HCT116 (cell line): ENCODE data around the gene KBTBD13. TPM values are rescaled to one million over a fixed set of nuclear protein-coding genes. Genes with fewer than 3 reads are reported as not detected.

Experiments
- ATAC-seq: fragments of 200-7000 bp; cut with Tn5 transposase; 2 replicates; pipeline ENCODE4 v1.9.1; 2020; ENCODE audit warnings: mild to moderate bottlenecking, moderate library complexity
- BruUV-seq: library from RNA; stranded (reverse); fragments of 400-500 nt; replicated peaks from 2 replicates; lab custom pipeline; 2021; lab: Mats Ljungman, UMichigan
- CTCF ChIA-PET: fragments of 300-600 bp; sonication (Branson Sonifier 250); formaldehyde crosslinking; loops from one replicate; lab custom pipeline; 2021; ENCODE audit warnings: antibody characterized with exemption; lab: Charles Lee
- POLR2A ChIA-PET: fragments of 300-600, 350-600 bp; sonication (Branson Sonifier 250); formaldehyde crosslinking; loops from one replicate; lab custom pipeline; 2021; ENCODE audit warnings: antibody characterized with exemption; lab: Charles Lee
- RAD21 ChIA-PET, 2 experiments: fragments of 300-600 bp; sonication (Branson Sonifier 250); formaldehyde crosslinking; loops; one replicate each; lab custom pipeline; 2023; ENCODE audit warnings: low total read pairs in 2 of 2; ENCODE audit not compliant: uncharacterized antibody in 2 of 2, unreplicated experiment in 2 of 2, low non-redundant PET in 1 of 2; lab: Charles Lee
- DNase-seq: peaks from one replicate; pipeline ENCODE4 v3.0.0-alpha.2; 2010; ENCODE audit warnings: low read depth, low spot score
- H2AFZ ChIP-seq: fragments of 200-600 bp; shearing (Covaris generic), sonication (generic); 2 replicates; pipeline ENCODE4 v1.6.1; 2017; ENCODE audit warnings: low read depth, mixed run types, mixed read lengths, antibody characterized with exemption, low read length; ENCODE audit not compliant: poor library complexity, severe bottlenecking
- H3K27ac ChIP-seq: 2 replicates; pipeline ENCODE4 v1.5.1; 2012; ENCODE audit warnings: low read depth, low read length
- H3K27me3 ChIP-seq: fragments of 200-600 bp; sonication (generic); 2 replicates; pipeline ENCODE4 v1.6.1; 2016; ENCODE audit warnings: mixed run types, low read length, mixed read lengths; ENCODE audit not compliant: insufficient read depth
- H3K36me3 ChIP-seq, 2 experiments: fragments of 200-500 bp in 1 of 2; fragments of 200-600 bp in 1 of 2; sonication (Bioruptor generic) in 1 of 2; sonication (generic) in 1 of 2; 2 replicates each; pipeline versions ENCODE4 v1.5.1 to v1.6.1; 2014 to 2016; ENCODE audit warnings: low read length in 2 of 2, inconsistent platforms in 1 of 2, mixed read lengths in 1 of 2, mixed run types in 1 of 2; ENCODE audit not compliant: insufficient read depth in 2 of 2, control insufficient read depth in 1 of 2
- H3K4me1 ChIP-seq, 2 experiments: fragments of 200-600 bp in 1 of 2; sonication (generic) in 1 of 2; 2 replicates each; pipeline versions ENCODE4 v1.5.1 to v1.6.1; 2012 to 2017; ENCODE audit warnings: low read length in 2 of 2, inconsistent platforms in 1 of 2, mild to moderate bottlenecking in 1 of 2, mixed read lengths in 1 of 2, mixed run types in 1 of 2, moderate library complexity in 1 of 2; ENCODE audit not compliant: insufficient read depth in 2 of 2, control insufficient read depth in 1 of 2
- H3K4me2 ChIP-seq: fragments of 200-600 bp; sonication (generic); 2 replicates; pipeline ENCODE4 v1.6.1; 2017; ENCODE audit warnings: mixed run types, low read length, mixed read lengths
- H3K4me3 ChIP-seq, 2 experiments: fragments of 200-600 bp in 1 of 2; sonication (generic) in 1 of 2; replicated peaks in 1 of 2; 2 replicates each; pipeline ENCODE4 v1.5.1; 2011 to 2016; ENCODE audit warnings: low read length in 2 of 2, control low read depth in 1 of 2, low read depth in 1 of 2, mild to moderate bottlenecking in 1 of 2, mixed read lengths in 1 of 2, mixed run types in 1 of 2
- H3K79me2 ChIP-seq: fragments of 200-600 bp; sonication (generic); 2 replicates; pipeline ENCODE4 v1.6.1; 2017; ENCODE audit warnings: mild to moderate bottlenecking, mixed run types, low read length, moderate library complexity, mixed read lengths; ENCODE audit not compliant: insufficient read depth
- H3K9ac ChIP-seq: fragments of 200-600 bp; sonication (generic); 2 replicates; pipeline ENCODE4 v1.6.1; 2016; ENCODE audit warnings: low read length, mixed read lengths
- H3K9me2 ChIP-seq: fragments of 200-600 bp; sonication (generic), shearing (Covaris generic); 2 replicates; pipeline ENCODE4 v1.6.1; 2017; ENCODE audit warnings: mixed run types, mild to moderate bottlenecking, moderate library complexity; ENCODE audit not compliant: insufficient read depth
- H3K9me3 ChIP-seq, 2 experiments: fragments of 200-500 bp in 1 of 2; fragments of 200-600 bp in 1 of 2; sonication (Bioruptor generic) in 1 of 2; sonication (generic) in 1 of 2; 2 replicates each; pipeline ENCODE4 v1.6.1; 2014 to 2017; ENCODE audit warnings: low read length in 2 of 2, mixed read lengths in 2 of 2, inconsistent platforms in 1 of 2, low read depth in 1 of 2, mild to moderate bottlenecking in 1 of 2, mixed run types in 1 of 2, moderate library complexity in 1 of 2; ENCODE audit not compliant: control insufficient read depth in 1 of 2, insufficient read depth in 1 of 2
- H4K20me1 ChIP-seq: fragments of 200-600 bp; sonication (generic), shearing (Covaris generic); 2 replicates; pipeline ENCODE4 v1.6.1; 2017; ENCODE audit warnings: mixed run types, mild to moderate bottlenecking, moderate library complexity; ENCODE audit not compliant: insufficient read depth
- CBX3 ChIP-seq: IDR thresholded peaks from 2 replicates; pipeline ENCODE4 v1.6.1; 2012; ENCODE audit warnings: low read depth
- EGR1 ChIP-seq: IDR thresholded peaks from 2 replicates; pipeline ENCODE4 v1.6.1; 2012; ENCODE audit warnings: low read depth
- ELF1 ChIP-seq: IDR thresholded peaks from 2 replicates; pipeline ENCODE4 v1.6.1; 2012; ENCODE audit warnings: low read depth, borderline replicate concordance
- JUND ChIP-seq: IDR thresholded peaks from 2 replicates; pipeline ENCODE4 v1.6.1; 2012
- POLR2A ChIP-seq: IDR thresholded peaks from 2 replicates; pipeline ENCODE4 v1.7.0; 2011; ENCODE audit warnings: borderline replicate concordance; ENCODE audit not compliant: insufficient read depth, insufficient read length; ENCODE audit errors: extremely low read depth
- RAD21 ChIP-seq: IDR thresholded peaks from 2 replicates; pipeline ENCODE4 v1.6.1; 2012; ENCODE audit warnings: low read depth, mild to moderate bottlenecking
- SIN3A ChIP-seq: IDR thresholded peaks from 2 replicates; pipeline ENCODE4 v1.6.1; 2012; ENCODE audit warnings: low read depth
- SP1 ChIP-seq: IDR thresholded peaks from 2 replicates; pipeline ENCODE4 v1.6.1; 2012; ENCODE audit warnings: low read depth
- TCF7L2 ChIP-seq: IDR thresholded peaks from 2 replicates; pipeline ENCODE4 v1.7.0; 2011; ENCODE audit warnings: borderline replicate concordance, inconsistent platforms; ENCODE audit not compliant: insufficient read depth, insufficient read length; ENCODE audit errors: extremely low read depth
- YY1 ChIP-seq: IDR thresholded peaks from 2 replicates; pipeline ENCODE4 v1.6.1; 2011; ENCODE audit warnings: low read length, low read depth, moderate library complexity, mild to moderate bottlenecking; ENCODE audit not compliant: insufficient replicate concordance; ENCODE audit errors: extremely low read depth
- ZFX ChIP-seq: fragments of 450-650 bp; IDR thresholded peaks from 2 replicates; pipeline ENCODE4 v1.6.1; 2017
- intact Hi-C: fragments of 100-400 bp; cut with micrococcal nuclease; formaldehyde crosslinking; loops from 2 replicates; pipeline ENCODE4 v1.10.0; 2022
- total RNA-seq: library from RNA; stranded (reverse); gene quantifications from one replicate; pipeline ENCODE4 v1.2.1, GENCODE V29; 2021; ENCODE audit not compliant: unreplicated experiment
- TF ChIP-seq, protein P1 (sequence below): IDR thresholded peaks from 2 replicates; pipeline ENCODE4 v1.6.1; 2011; ENCODE audit warnings: mild to moderate bottlenecking, low read length, moderate library complexity; ENCODE audit not compliant: insufficient replicate concordance; ENCODE audit errors: extremely low read depth
- TF ChIP-seq, protein P2 (sequence below): IDR thresholded peaks from 2 replicates; pipeline ENCODE4 v1.6.1; 2012; ENCODE audit warnings: low read depth
- TF ChIP-seq, protein P3 (sequence below): IDR thresholded peaks from 2 replicates; pipeline ENCODE4 v1.6.1; 2012
- TF ChIP-seq, protein P4 (sequence below), 3 experiments: fragments of 200-600 bp in 1 of 3; sonication (generic) in 1 of 3; IDR thresholded peaks in 2 of 3; conservative IDR thresholded peaks in 1 of 3; 2 replicates each; pipeline ENCODE4 v1.5.1; 2012 to 2017; ENCODE audit warnings: low read depth in 2 of 3, low read length in 2 of 3, antibody characterized with exemption in 1 of 3, borderline replicate concordance in 1 of 3, control low read depth in 1 of 3, mild to moderate bottlenecking in 1 of 3, mixed read lengths in 1 of 3, mixed run types in 1 of 3, moderate library complexity in 1 of 3; ENCODE audit not compliant: insufficient read depth in 1 of 3
- TF ChIP-seq, protein P5 (sequence below): IDR thresholded peaks from 2 replicates; pipeline ENCODE4 v1.6.1; 2012

Gene KBTBD13
- total RNA-seq, 1 experiment from 2014 or later: not detected

DNA sequence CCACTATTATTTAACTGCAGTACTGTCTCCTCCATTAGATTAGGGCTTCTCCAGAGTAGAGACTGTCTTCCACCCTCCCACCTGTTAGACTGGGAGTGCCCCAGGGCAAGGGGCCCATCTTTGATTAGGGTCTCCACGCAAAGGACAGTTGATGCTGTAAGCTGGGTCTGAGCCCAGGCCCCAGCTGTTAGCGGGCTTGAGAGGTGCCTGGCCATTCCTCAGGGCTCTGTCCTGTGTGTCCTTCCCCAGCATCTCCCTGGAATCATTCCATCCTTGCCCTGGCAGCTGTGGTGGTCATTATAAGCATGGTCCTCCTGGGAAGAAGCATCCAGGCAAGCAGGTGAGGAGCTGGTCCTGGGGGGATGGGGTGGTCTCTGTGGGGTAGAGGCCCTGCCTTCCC is 25.3 kb upstream of the KBTBD13 start:
- TF ChIP-seq TCF7L2 (no peak), YY1 (no peak), EGR1 (no peak), JUND (no peak), POLR2A (no peak), SIN3A (no peak), SP1 (no peak), RAD21 (no peak), ZFX (no peak), ELF1 (no peak), CBX3 (no peak)
- TF ChIP-seq, protein P1, sequence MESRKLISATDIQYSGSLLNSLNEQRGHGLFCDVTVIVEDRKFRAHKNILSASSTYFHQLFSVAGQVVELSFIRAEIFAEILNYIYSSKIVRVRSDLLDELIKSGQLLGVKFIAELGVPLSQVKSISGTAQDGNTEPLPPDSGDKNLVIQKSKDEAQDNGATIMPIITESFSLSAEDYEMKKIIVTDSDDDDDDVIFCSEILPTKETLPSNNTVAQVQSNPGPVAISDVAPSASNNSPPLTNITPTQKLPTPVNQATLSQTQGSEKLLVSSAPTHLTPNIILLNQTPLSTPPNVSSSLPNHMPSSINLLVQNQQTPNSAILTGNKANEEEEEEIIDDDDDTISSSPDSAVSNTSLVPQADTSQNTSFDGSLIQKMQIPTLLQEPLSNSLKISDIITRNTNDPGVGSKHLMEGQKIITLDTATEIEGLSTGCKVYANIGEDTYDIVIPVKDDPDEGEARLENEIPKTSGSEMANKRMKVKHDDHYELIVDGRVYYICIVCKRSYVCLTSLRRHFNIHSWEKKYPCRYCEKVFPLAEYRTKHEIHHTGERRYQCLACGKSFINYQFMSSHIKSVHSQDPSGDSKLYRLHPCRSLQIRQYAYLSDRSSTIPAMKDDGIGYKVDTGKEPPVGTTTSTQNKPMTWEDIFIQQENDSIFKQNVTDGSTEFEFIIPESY: no peak
- TF ChIP-seq, protein P2, sequence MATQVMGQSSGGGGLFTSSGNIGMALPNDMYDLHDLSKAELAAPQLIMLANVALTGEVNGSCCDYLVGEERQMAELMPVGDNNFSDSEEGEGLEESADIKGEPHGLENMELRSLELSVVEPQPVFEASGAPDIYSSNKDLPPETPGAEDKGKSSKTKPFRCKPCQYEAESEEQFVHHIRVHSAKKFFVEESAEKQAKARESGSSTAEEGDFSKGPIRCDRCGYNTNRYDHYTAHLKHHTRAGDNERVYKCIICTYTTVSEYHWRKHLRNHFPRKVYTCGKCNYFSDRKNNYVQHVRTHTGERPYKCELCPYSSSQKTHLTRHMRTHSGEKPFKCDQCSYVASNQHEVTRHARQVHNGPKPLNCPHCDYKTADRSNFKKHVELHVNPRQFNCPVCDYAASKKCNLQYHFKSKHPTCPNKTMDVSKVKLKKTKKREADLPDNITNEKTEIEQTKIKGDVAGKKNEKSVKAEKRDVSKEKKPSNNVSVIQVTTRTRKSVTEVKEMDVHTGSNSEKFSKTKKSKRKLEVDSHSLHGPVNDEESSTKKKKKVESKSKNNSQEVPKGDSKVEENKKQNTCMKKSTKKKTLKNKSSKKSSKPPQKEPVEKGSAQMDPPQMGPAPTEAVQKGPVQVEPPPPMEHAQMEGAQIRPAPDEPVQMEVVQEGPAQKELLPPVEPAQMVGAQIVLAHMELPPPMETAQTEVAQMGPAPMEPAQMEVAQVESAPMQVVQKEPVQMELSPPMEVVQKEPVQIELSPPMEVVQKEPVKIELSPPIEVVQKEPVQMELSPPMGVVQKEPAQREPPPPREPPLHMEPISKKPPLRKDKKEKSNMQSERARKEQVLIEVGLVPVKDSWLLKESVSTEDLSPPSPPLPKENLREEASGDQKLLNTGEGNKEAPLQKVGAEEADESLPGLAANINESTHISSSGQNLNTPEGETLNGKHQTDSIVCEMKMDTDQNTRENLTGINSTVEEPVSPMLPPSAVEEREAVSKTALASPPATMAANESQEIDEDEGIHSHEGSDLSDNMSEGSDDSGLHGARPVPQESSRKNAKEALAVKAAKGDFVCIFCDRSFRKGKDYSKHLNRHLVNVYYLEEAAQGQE: no peak
- TF ChIP-seq, protein P3, sequence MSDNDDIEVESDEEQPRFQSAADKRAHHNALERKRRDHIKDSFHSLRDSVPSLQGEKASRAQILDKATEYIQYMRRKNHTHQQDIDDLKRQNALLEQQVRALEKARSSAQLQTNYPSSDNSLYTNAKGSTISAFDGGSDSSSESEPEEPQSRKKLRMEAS: no peak
- TF ChIP-seq, protein P4, sequence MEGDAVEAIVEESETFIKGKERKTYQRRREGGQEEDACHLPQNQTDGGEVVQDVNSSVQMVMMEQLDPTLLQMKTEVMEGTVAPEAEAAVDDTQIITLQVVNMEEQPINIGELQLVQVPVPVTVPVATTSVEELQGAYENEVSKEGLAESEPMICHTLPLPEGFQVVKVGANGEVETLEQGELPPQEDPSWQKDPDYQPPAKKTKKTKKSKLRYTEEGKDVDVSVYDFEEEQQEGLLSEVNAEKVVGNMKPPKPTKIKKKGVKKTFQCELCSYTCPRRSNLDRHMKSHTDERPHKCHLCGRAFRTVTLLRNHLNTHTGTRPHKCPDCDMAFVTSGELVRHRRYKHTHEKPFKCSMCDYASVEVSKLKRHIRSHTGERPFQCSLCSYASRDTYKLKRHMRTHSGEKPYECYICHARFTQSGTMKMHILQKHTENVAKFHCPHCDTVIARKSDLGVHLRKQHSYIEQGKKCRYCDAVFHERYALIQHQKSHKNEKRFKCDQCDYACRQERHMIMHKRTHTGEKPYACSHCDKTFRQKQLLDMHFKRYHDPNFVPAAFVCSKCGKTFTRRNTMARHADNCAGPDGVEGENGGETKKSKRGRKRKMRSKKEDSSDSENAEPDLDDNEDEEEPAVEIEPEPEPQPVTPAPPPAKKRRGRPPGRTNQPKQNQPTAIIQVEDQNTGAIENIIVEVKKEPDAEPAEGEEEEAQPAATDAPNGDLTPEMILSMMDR (IDR thresholded peaks at IDR 0.05 in 2 of 3, conservative IDR thresholded peaks at IDR 0.05 in 1 of 3; ENCODE audit: borderline replicate concordance in 1 of 3, insufficient read depth in 1 of 3, low read depth in 2 of 3, low read length in 2 of 3): no peak
- TF ChIP-seq, protein P5, sequence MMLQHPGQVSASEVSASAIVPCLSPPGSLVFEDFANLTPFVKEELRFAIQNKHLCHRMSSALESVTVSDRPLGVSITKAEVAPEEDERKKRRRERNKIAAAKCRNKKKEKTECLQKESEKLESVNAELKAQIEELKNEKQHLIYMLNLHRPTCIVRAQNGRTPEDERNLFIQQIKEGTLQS: no peak
- TF ChIP-seq, all 23 proteins: peak for 0
- Histone ChIP-seq H2AFZ (no peak overlapping the region), H3K9me3 (no peaks in the 10 kb centered on the region), H3K9me2 (no peaks in the 10 kb centered on the region), H3K27me3 (no peaks in the 10 kb centered on the region), H3K36me3 (no peaks in the 10 kb centered on the region), H3K4me1 (peaks cover 14 to 25% of the 10 kb centered on the region in 2 experiments; a peak in 3 of 4 replicates), H3K79me2 (no peaks in the 10 kb centered on the region), H3K9ac (no peak overlapping the region), H3K27ac (no peak overlapping the region), H3K4me3 (no peak overlapping the region), H3K4me2 (no peak overlapping the region), H4K20me1 (no peaks in the 10 kb centered on the region)
- CTCF ChIA-PET: interaction anchor here (0.7 to 2.7 kb wide), 3 partner anchors 17 to 32 kb away, joined by 3 to 9 read pairs (median 3); no protein-coding TSS in a partner anchor
- RAD21 ChIA-PET: no interaction called here
- intact Hi-C loops: loop anchor here (5.0 kb wide), 2 partner anchors 126 to 336 kb away; no protein-coding TSS in a partner anchor
- DNase-seq: no peak
- no TSS peak for BruUV-seq
- no peak for ATAC-seq
- POLR2A ChIA-PET: no interaction called here
